ENCODE measurements around the gene CNIH3. TPM values are rescaled to one million over a fixed set of nuclear protein-coding genes. Genes with fewer than 3 reads are reported as not detected.

Gene CNIH3
- total RNA-seq, 3 donors from 2014 or later (not counting 1 experiment from before 2014, with no cell fraction given) = 2.8 to 5.4 (median 5.0) TPM

- Mint-ChIP-seq H3K36me3 (no peaks in the 10 kb centered on the region), H3K9me3 (peaks cover 3% of the 10 kb centered on the region in 2 donors), H3K4me3 (no peak overlapping the region), H3K4me1 (peaks cover 22 to 45% of the 10 kb centered on the region in 2 donors), H3K27me3 (ENCODE audit: low read depth in 2 of 2) (peaks cover 42 to 49% of the 10 kb centered on the region in 2 donors), H3K27ac (peak overlapping the region in 1 of 2 donors; percentile 91)
- intact Hi-C loops (cut with micrococcal nuclease) = no loop called here
- Histone ChIP-seq H3K27me3 (ENCODE audit: control insufficient read depth, insufficient read depth, low read length) (peaks cover 20% of the 10 kb centered on the region), H3K4me1 (ENCODE audit: control insufficient read depth, insufficient read depth, low read length) (peaks cover 34% of the 10 kb centered on the region), H3K27ac (ENCODE audit: low read length) (no peak overlapping the region), H3K4me3 (ENCODE audit: low read length) (no peak overlapping the region), H3K9me3 (ENCODE audit: control insufficient read depth, insufficient read depth, low read length) (peaks cover 2% of the 10 kb centered on the region), H3K36me3 (ENCODE audit: control insufficient read depth, insufficient read depth, low read length) (no peaks in the 10 kb centered on the region)
- WGBS (ENCODE audit: insufficient coverage) = 88% methylated on average over 6 of the region's 7 CpGs
- TF ChIP-seq CTCF (IDR thresholded peaks at IDR 0.05) = no peak
- DNase-seq = no peak
- ATAC-seq = no peak
Measured at GRCh38 chr1:224621813-224622682, 5.9 kb downstream of the CNIH3 start.

- no peak overlapping the region for H3K27ac ChIP-seq (ENCODE audit: low read length)
- H3K4me3 Mint-ChIP-seq = no peak overlapping the region
- H3K36me3 ChIP-seq (ENCODE audit: control insufficient read depth, insufficient read depth, low read length) = no peaks in the 10 kb centered on the region
- 100% methylated on average over 2 of the region's 2 CpGs for WGBS (ENCODE audit: insufficient coverage)
- peak overlapping the region; percentile 84 to 91 for H3K27ac Mint-ChIP-seq
- peaks cover 3% of the 10 kb centered on the region in 2 donors for H3K9me3 Mint-ChIP-seq
- peaks cover 22 to 37% of the 10 kb centered on the region in 2 donors for H3K4me1 Mint-ChIP-seq
- ATAC-seq = no peak
- H3K27me3 Mint-ChIP-seq (ENCODE audit: low read depth in 2 of 2) = peaks cover 34 to 41% of the 10 kb centered on the region in 2 donors
- H3K4me3 ChIP-seq (ENCODE audit: low read length) = no peak overlapping the region
- DNase-seq = no peak
- H3K27me3 ChIP-seq (ENCODE audit: control insufficient read depth, insufficient read depth, low read length) = peaks cover 13% of the 10 kb centered on the region
- H3K9me3 ChIP-seq (ENCODE audit: control insufficient read depth, insufficient read depth, low read length) = peaks cover 2% of the 10 kb centered on the region
- no peak for TF ChIP-seq CTCF (IDR thresholded peaks at IDR 0.05)
- H3K4me1 ChIP-seq (ENCODE audit: control insufficient read depth, insufficient read depth, low read length) = peaks cover 26% of the 10 kb centered on the region
- intact Hi-C loops (cut with micrococcal nuclease) = no loop called here
- no peaks in the 10 kb centered on the region for H3K36me3 Mint-ChIP-seq
Measured at GRCh38 chr1:224622831-224623230, 6.7 kb downstream of the CNIH3 start.

GRCh38 chr1:224623310-224623714, 7.2 kb downstream of the CNIH3 start:
- DNase-seq = peak in 1 of 2 donors; percentile 40
- Mint-ChIP-seq H3K4me3 (peak overlapping the region; percentile 55), H3K27me3 (ENCODE audit: low read depth in 2 of 2) (peaks cover 31 to 37% of the 10 kb centered on the region in 2 donors), H3K4me1 (peaks cover 22 to 32% of the 10 kb centered on the region in 2 donors), H3K27ac (peak overlapping the region; percentile 84 to 91), H3K9me3 (peaks cover 3% of the 10 kb centered on the region in 2 donors), H3K36me3 (no peaks in the 10 kb centered on the region)
- peak; percentile 1 to 39 (median 31) for ATAC-seq
- Histone ChIP-seq H3K4me1 (ENCODE audit: control insufficient read depth, insufficient read depth, low read length) (peaks cover 24% of the 10 kb centered on the region), H3K27me3 (ENCODE audit: control insufficient read depth, insufficient read depth, low read length) (peaks cover 11% of the 10 kb centered on the region), H3K27ac (ENCODE audit: low read length) (peak overlapping the region; percentile 35), H3K4me3 (ENCODE audit: low read length) (no peak overlapping the region), H3K36me3 (ENCODE audit: control insufficient read depth, insufficient read depth, low read length) (no peaks in the 10 kb centered on the region), H3K9me3 (ENCODE audit: control insufficient read depth, insufficient read depth, low read length) (peaks cover 2% of the 10 kb centered on the region)
- no peak for TF ChIP-seq CTCF (IDR thresholded peaks at IDR 0.05)
- 65% methylated on average over 5 of the region's 5 CpGs for WGBS (ENCODE audit: insufficient coverage)
- intact Hi-C loops (cut with micrococcal nuclease) = no loop called here
